PFSK-1 (cell line): ENCODE results near the gene ZFC3H1.

ENCODE experiments used
- POLR2AphosphoS5 ChIP-seq: IDR thresholded peaks from 2 replicates; pipeline ENCODE4 v1.6.1; 2012; ENCODE audit warnings: low read depth, mild to moderate bottlenecking, control low read depth, low read length, moderate library complexity
- SIN3A ChIP-seq: IDR thresholded peaks from 2 replicates; pipeline ENCODE4 v1.6.1; 2012; ENCODE audit warnings: mild to moderate bottlenecking, low read length, moderate library complexity, borderline replicate concordance; ENCODE audit not compliant: insufficient read depth

- TF ChIP-seq SIN3A (no peak), POLR2AphosphoS5 (no peak)
Observed at GRCh38 chr12:71708658-71709057, 45.0 kb upstream of the ZFC3H1 start.
